GM23338 (cell line): ENCODE data around the gene CBARP. TPM values are rescaled to one million over a fixed set of nuclear protein-coding genes. Genes with fewer than 3 reads are reported as not detected.
A peak's percentile ranks its signal among the peaks of the same experiment; 100 is the strongest.

Experiments used
- ATAC-seq: fragments of 200-7000 bp; cut with Tn5 transposase; 3 replicates; pipeline ENCODE4 v1.9.1; 2020
- DNase-seq: peaks from one replicate; pipeline ENCODE4 v3.0.0-alpha.2; 2015; ENCODE audit warnings: low spot score
- H2AFZ ChIP-seq: fragments of 200-600 bp; sonication (generic); 2 replicates; pipeline ENCODE4 v1.8.0; 2016; ENCODE audit warnings: antibody characterized with exemption, mild to moderate bottlenecking, moderate library complexity
- H3F3A ChIP-seq: fragments of 200-600 bp; sonication (generic); replicated peaks from 2 replicates; pipeline ENCODE4 v1.8.0; 2017; ENCODE audit warnings: antibody characterized with exemption, mixed run types, low read depth
- H3K27ac ChIP-seq: fragments of 200-600 bp; sonication (generic); 2 replicates; pipeline ENCODE4 v1.6.1; 2016; ENCODE audit warnings: low read depth
- H3K27me3 ChIP-seq: fragments of 200-600 bp; sonication (generic); 2 replicates; pipeline ENCODE4 v1.8.0; 2016; ENCODE audit warnings: mild to moderate bottlenecking, mixed run types, moderate library complexity; ENCODE audit not compliant: insufficient read depth
- H3K36me3 ChIP-seq: fragments of 200-600 bp; sonication (generic); 2 replicates; pipeline ENCODE4 v1.8.0; 2016; ENCODE audit warnings: mild to moderate bottlenecking; ENCODE audit not compliant: insufficient read depth
- H3K4me1 ChIP-seq: fragments of 200-600 bp; sonication (generic); 2 replicates; pipeline ENCODE4 v1.8.0; 2016; ENCODE audit warnings: mild to moderate bottlenecking, moderate library complexity; ENCODE audit not compliant: insufficient read depth
- H3K4me2 ChIP-seq: fragments of 200-600 bp; sonication (generic); 2 replicates; pipeline ENCODE4 v1.7.1; 2017; ENCODE audit warnings: mixed run types
- H3K4me3 ChIP-seq: fragments of 200-600 bp; sonication (generic); 2 replicates; pipeline ENCODE4 v1.6.1; 2016; ENCODE audit warnings: mixed run types
- H3K79me2 ChIP-seq: fragments of 200-600 bp; sonication (generic); replicated peaks from 2 replicates; pipeline ENCODE4 v1.8.0; 2017; ENCODE audit warnings: mild to moderate bottlenecking; ENCODE audit not compliant: insufficient read depth
- H3K9me2 ChIP-seq: fragments of 200-600 bp; sonication (generic); 2 replicates; pipeline ENCODE4 v1.8.0; 2017; ENCODE audit not compliant: insufficient read depth
- H4K20me1 ChIP-seq: fragments of 200-600 bp; sonication (generic); replicated peaks from 2 replicates; pipeline ENCODE4 v1.8.0; 2017; ENCODE audit warnings: mild to moderate bottlenecking; ENCODE audit not compliant: insufficient read depth
- H3K27ac Mint-ChIP-seq: 2 replicates; pipeline ENCODE4 v1.8.0; 2020; ENCODE audit warnings: inconsistent platforms, mild to moderate bottlenecking, moderate library complexity, mixed read lengths
- H3K27me3 Mint-ChIP-seq: 3 replicates; pipeline ENCODE4 v1.8.0; 2022; ENCODE audit warnings: low read depth, mild to moderate bottlenecking, moderate library complexity, mixed read lengths, inconsistent platforms; ENCODE audit not compliant: insufficient read depth, poor library complexity
- H3K36me3 Mint-ChIP-seq: 3 replicates; pipeline ENCODE4 v1.8.0; 2021; ENCODE audit warnings: low read depth, mild to moderate bottlenecking, inconsistent platforms, moderate library complexity, mixed read lengths
- H3K4me1 Mint-ChIP-seq: 3 replicates; pipeline ENCODE4 v1.8.0; 2020; ENCODE audit warnings: mild to moderate bottlenecking, inconsistent platforms, mixed read lengths
- H3K4me3 Mint-ChIP-seq: 3 replicates; pipeline ENCODE4 v1.8.0; 2021; ENCODE audit warnings: moderate library complexity, mild to moderate bottlenecking, inconsistent platforms, mixed read lengths
- H3K9me3 Mint-ChIP-seq: 3 replicates; pipeline ENCODE4 v1.8.0; 2020; ENCODE audit warnings: moderate library complexity, mild to moderate bottlenecking, inconsistent platforms, mixed read lengths
- CREB1 ChIP-seq: fragments of 250-450 bp; sonication (Bioruptor Pico); IDR thresholded peaks from 2 replicates; pipeline ENCODE4 v1.5.0; 2020; ENCODE audit warnings: low read depth, mild to moderate bottlenecking, moderate library complexity
- EZH2 ChIP-seq: fragments of 200-600 bp; sonication (generic); IDR thresholded peaks from one replicate; pipeline ENCODE4 v1.8.0; 2017; ENCODE audit warnings: antibody characterized with exemption, mild to moderate bottlenecking, low read depth; ENCODE audit not compliant: unreplicated experiment
- EZH2phosphoT487 ChIP-seq: fragments of 200-600 bp; sonication (generic); IDR thresholded peaks from one replicate; pipeline ENCODE4 v1.8.1; 2018; ENCODE audit warnings: antibody characterized with exemption; ENCODE audit not compliant: unreplicated experiment
- JUNB ChIP-seq: IDR thresholded peaks from one replicate; pipeline ENCODE4 v1.6.1; 2016; ENCODE audit warnings: antibody characterized with exemption; ENCODE audit not compliant: unreplicated experiment
- NANOG ChIP-seq: IDR thresholded peaks from 2 replicates; pipeline ENCODE4 v1.6.1; 2016; ENCODE audit warnings: antibody characterized with exemption, borderline replicate concordance
- POLR2AphosphoS5 ChIP-seq: IDR thresholded peaks from 2 replicates; pipeline ENCODE4 v1.6.1; 2016; ENCODE audit warnings: antibody characterized with exemption, low read depth
- STAT1 ChIP-seq: IDR thresholded peaks from one replicate; pipeline ENCODE4 v1.6.1; 2016; ENCODE audit warnings: antibody characterized with exemption; ENCODE audit not compliant: unreplicated experiment
- ZNF114 ChIP-seq: fragments of 250-450 bp; sonication (Bioruptor Pico); IDR thresholded peaks from 2 replicates; pipeline ENCODE4 v1.5.0; 2020; ENCODE audit warnings: mild to moderate bottlenecking, moderate library complexity
- ZNF331 ChIP-seq: fragments of 250-450 bp; sonication (Bioruptor Pico); IDR thresholded peaks from 2 replicates; pipeline ENCODE4 v1.5.0; 2020; ENCODE audit warnings: low read depth, mild to moderate bottlenecking, moderate library complexity
- polyA plus RNA-seq: library from polyadenylated mRNA; unstranded; fragments of >200 nt; fragmentation: Nextera tagmentation; extraction: Ambion mirVana; gene quantifications from 2 replicates; pipeline ENCODE4 v1.2.1, GENCODE V29; 2016
- total RNA-seq: library from RNA; depleted of rRNA; stranded (reverse); fragments of >200 nt; shearing (Covaris generic); gene quantifications from 2 replicates; pipeline ENCODE4 v1.2.3, GENCODE V29; 2014
- TF ChIP-seq, protein P1 (sequence below): fragments of 250-450 bp; sonication (Bioruptor Pico); IDR thresholded peaks from 2 replicates; pipeline ENCODE4 v1.5.0; 2020; ENCODE audit warnings: mild to moderate bottlenecking, moderate library complexity
- TF ChIP-seq, protein P2 (sequence below): IDR thresholded peaks from one replicate; pipeline ENCODE4 v1.6.1; 2018; ENCODE audit warnings: antibody characterized with exemption; ENCODE audit not compliant: unreplicated experiment
- TF ChIP-seq, protein P3 (sequence below), 2 experiments: fragments of 200-600 bp in 1 of 2; sonication (generic) in 1 of 2; conservative IDR thresholded peaks; 2 replicates each; pipeline versions ENCODE4 v1.5.1 to v1.6.1; 2016 to 2017; ENCODE audit warnings: antibody characterized with exemption in 2 of 2, low read depth in 2 of 2, mild to moderate bottlenecking in 2 of 2, moderate library complexity in 1 of 2
- TF ChIP-seq, protein P4 (sequence below): IDR thresholded peaks from 2 replicates; pipeline ENCODE4 v1.6.1; 2016; ENCODE audit warnings: antibody characterized with exemption

Gene CBARP
- total and polyA plus RNA-seq, 2 experiments from 2014 or later = 2.0 to 14.1 TPM

DNA sequence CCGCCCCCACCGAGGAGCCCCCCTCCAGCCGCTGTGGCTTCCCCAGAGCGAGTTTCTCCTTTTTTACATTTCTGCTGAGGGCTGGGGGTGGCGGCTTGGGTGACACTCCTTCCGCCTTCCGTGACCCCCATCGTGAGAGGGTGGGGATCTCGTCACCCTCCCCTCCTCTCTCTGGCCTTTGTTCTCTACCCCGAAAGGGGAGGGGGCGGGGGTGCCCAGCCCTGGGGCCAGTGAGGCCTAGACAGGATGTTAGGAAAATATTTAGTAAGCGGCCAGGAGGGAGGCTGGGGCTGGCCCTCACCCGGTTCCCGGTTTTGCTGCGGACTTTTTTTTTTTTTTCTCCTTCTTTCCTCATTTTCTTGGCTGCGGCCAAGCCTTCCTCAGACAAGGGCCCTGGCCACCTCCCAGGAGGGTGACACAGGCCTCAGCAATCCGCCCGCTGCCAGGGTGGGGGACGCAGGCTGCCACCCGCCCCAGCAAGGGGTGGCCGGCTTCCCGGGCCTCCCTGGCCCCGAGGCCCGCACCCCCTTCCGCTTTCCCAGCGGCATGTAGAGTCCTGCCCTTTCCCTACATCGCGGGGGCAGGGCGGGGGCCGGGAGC is 14.5 kb upstream of the CBARP start:
- H3K36me3 ChIP-seq = peaks cover 19% of the 10 kb centered on the region
- H3F3A ChIP-seq = peaks cover 33% of the 10 kb centered on the region
- H3K36me3 Mint-ChIP-seq = peaks cover 57% of the 10 kb centered on the region
- peaks cover 23% of the 10 kb centered on the region for H4K20me1 ChIP-seq
- H3K27ac Mint-ChIP-seq = peak overlapping the region; percentile 59; the same call in 1 of the 2 replicates
- ATAC-seq (no peak), DNase-seq (no peak)
- no peaks in the 10 kb centered on the region for H3K27me3 ChIP-seq
- TF ChIP-seq STAT1 (no peak), ZNF331 (CRISPR knock-in tag) (no peak), EZH2phosphoT487 (no peak), POLR2AphosphoS5 (no peak), CREB1 (CRISPR knock-in tag) (no peak), JUNB (no peak), EZH2 (no peak), NANOG (no peak), ZNF114 (CRISPR knock-in tag) (no peak)
- TF ChIP-seq, protein P1, sequence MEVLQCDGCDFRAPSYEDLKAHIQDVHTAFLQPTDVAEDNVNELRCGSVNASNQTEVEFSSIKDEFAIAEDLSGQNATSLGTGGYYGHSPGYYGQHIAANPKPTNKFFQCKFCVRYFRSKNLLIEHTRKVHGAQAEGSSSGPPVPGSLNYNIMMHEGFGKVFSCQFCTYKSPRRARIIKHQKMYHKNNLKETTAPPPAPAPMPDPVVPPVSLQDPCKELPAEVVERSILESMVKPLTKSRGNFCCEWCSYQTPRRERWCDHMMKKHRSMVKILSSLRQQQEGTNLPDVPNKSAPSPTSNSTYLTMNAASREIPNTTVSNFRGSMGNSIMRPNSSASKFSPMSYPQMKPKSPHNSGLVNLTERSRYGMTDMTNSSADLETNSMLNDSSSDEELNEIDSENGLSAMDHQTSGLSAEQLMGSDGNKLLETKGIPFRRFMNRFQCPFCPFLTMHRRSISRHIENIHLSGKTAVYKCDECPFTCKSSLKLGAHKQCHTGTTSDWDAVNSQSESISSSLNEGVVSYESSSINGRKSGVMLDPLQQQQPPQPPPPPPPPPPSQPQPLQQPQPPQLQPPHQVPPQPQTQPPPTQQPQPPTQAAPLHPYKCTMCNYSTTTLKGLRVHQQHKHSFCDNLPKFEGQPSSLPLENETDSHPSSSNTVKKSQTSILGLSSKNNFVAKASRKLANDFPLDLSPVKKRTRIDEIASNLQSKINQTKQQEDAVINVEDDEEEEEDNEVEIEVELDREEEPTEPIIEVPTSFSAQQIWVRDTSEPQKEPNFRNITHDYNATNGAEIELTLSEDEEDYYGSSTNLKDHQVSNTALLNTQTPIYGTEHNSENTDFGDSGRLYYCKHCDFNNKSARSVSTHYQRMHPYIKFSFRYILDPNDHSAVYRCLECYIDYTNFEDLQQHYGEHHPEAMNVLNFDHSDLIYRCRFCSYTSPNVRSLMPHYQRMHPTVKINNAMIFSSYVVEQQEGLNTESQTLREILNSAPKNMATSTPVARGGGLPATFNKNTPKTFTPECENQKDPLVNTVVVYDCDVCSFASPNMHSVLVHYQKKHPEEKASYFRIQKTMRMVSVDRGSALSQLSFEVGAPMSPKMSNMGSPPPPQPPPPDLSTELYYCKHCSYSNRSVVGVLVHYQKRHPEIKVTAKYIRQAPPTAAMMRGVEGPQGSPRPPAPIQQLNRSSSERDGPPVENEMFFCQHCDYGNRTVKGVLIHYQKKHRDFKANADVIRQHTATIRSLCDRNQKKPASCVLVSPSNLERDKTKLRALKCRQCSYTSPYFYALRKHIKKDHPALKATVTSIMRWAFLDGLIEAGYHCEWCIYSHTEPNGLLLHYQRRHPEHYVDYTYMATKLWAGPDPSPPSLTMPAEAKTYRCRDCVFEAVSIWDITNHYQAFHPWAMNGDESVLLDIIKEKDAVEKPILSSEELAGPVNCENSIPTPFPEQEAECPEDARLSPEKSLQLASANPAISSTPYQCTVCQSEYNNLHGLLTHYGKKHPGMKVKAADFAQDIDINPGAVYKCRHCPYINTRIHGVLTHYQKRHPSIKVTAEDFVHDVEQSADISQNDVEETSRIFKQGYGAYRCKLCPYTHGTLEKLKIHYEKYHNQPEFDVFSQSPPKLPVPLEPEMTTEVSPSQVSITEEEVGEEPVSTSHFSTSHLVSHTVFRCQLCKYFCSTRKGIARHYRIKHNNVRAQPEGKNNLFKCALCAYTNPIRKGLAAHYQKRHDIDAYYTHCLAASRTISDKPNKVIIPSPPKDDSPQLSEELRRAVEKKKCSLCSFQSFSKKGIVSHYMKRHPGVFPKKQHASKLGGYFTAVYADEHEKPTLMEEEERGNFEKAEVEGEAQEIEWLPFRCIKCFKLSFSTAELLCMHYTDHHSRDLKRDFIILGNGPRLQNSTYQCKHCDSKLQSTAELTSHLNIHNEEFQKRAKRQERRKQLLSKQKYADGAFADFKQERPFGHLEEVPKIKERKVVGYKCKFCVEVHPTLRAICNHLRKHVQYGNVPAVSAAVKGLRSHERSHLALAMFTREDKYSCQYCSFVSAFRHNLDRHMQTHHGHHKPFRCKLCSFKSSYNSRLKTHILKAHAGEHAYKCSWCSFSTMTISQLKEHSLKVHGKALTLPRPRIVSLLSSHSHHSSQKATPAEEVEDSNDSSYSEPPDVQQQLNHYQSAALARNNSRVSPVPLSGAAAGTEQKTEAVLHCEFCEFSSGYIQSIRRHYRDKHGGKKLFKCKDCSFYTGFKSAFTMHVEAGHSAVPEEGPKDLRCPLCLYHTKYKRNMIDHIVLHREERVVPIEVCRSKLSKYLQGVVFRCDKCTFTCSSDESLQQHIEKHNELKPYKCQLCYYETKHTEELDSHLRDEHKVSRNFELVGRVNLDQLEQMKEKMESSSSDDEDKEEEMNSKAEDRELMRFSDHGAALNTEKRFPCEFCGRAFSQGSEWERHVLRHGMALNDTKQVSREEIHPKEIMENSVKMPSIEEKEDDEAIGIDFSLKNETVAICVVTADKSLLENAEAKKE = no peak
- TF ChIP-seq, protein P2, sequence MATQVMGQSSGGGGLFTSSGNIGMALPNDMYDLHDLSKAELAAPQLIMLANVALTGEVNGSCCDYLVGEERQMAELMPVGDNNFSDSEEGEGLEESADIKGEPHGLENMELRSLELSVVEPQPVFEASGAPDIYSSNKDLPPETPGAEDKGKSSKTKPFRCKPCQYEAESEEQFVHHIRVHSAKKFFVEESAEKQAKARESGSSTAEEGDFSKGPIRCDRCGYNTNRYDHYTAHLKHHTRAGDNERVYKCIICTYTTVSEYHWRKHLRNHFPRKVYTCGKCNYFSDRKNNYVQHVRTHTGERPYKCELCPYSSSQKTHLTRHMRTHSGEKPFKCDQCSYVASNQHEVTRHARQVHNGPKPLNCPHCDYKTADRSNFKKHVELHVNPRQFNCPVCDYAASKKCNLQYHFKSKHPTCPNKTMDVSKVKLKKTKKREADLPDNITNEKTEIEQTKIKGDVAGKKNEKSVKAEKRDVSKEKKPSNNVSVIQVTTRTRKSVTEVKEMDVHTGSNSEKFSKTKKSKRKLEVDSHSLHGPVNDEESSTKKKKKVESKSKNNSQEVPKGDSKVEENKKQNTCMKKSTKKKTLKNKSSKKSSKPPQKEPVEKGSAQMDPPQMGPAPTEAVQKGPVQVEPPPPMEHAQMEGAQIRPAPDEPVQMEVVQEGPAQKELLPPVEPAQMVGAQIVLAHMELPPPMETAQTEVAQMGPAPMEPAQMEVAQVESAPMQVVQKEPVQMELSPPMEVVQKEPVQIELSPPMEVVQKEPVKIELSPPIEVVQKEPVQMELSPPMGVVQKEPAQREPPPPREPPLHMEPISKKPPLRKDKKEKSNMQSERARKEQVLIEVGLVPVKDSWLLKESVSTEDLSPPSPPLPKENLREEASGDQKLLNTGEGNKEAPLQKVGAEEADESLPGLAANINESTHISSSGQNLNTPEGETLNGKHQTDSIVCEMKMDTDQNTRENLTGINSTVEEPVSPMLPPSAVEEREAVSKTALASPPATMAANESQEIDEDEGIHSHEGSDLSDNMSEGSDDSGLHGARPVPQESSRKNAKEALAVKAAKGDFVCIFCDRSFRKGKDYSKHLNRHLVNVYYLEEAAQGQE = no peak
- TF ChIP-seq, protein P3, sequence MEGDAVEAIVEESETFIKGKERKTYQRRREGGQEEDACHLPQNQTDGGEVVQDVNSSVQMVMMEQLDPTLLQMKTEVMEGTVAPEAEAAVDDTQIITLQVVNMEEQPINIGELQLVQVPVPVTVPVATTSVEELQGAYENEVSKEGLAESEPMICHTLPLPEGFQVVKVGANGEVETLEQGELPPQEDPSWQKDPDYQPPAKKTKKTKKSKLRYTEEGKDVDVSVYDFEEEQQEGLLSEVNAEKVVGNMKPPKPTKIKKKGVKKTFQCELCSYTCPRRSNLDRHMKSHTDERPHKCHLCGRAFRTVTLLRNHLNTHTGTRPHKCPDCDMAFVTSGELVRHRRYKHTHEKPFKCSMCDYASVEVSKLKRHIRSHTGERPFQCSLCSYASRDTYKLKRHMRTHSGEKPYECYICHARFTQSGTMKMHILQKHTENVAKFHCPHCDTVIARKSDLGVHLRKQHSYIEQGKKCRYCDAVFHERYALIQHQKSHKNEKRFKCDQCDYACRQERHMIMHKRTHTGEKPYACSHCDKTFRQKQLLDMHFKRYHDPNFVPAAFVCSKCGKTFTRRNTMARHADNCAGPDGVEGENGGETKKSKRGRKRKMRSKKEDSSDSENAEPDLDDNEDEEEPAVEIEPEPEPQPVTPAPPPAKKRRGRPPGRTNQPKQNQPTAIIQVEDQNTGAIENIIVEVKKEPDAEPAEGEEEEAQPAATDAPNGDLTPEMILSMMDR (conservative IDR thresholded peaks at IDR 0.05; ENCODE audit: low read depth in 2 of 2) = no peak
- TF ChIP-seq, protein P4, sequence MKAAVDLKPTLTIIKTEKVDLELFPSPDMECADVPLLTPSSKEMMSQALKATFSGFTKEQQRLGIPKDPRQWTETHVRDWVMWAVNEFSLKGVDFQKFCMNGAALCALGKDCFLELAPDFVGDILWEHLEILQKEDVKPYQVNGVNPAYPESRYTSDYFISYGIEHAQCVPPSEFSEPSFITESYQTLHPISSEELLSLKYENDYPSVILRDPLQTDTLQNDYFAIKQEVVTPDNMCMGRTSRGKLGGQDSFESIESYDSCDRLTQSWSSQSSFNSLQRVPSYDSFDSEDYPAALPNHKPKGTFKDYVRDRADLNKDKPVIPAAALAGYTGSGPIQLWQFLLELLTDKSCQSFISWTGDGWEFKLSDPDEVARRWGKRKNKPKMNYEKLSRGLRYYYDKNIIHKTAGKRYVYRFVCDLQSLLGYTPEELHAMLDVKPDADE = no peak
- peaks cover 42% of the 10 kb centered on the region for H3K79me2 ChIP-seq
- H3K4me3 Mint-ChIP-seq = peak overlapping the region; percentile 88; the same call in 2 of the 3 replicates
- H3K9me2 ChIP-seq = no peaks in the 10 kb centered on the region
- H3K4me1 ChIP-seq = peaks cover 1% of the 10 kb centered on the region; the same call in 1 of the 2 replicates
- H3K9me3 Mint-ChIP-seq = no peaks in the 10 kb centered on the region; the same call in 1 of the 3 replicates
- no peak overlapping the region for H2AFZ ChIP-seq
- H3K4me1 Mint-ChIP-seq = peaks cover 18% of the 10 kb centered on the region
- H3K4me2 ChIP-seq = peak overlapping the region; percentile 91; the same call in 1 of the 2 replicates
- H3K4me3 ChIP-seq = peak overlapping the region; percentile 94
- peak overlapping the region; percentile 84 for H3K27ac ChIP-seq
- H3K27me3 Mint-ChIP-seq = peaks cover 24% of the 10 kb centered on the region
